Gastroesophageal sphincter (tissue), 4 donors: ENCODE data around the gene POMGNT2. TPM values are rescaled to one million over a fixed set of nuclear protein-coding genes. Genes with fewer than 3 reads are reported as not detected.

Source experiments
- ATAC-seq: fragments of 150-250 bp; one replicate; pipeline ENCODE4 v1.9.1; 2016; ENCODE audit warnings: mild to moderate bottlenecking, moderate library complexity
- H3K27ac ChIP-seq, 4 donors: fragments of 200-600 bp; sonication (generic) in 3 of 4; 1 replicate in 3 of 4; 2 replicates in 1 of 4; pipeline ENCODE4 v1.5.1; 2016 to 2019
- H3K27me3 ChIP-seq: fragments of 200-600 bp; sonication (generic); one replicate; pipeline ENCODE4 v1.5.1; 2019
- H3K36me3 ChIP-seq, 2 donors: fragments of 200-600 bp; sonication (generic); one replicate each; pipeline ENCODE4 v1.5.1; 2019; ENCODE audit warnings: control low read depth in 1 of 2
- H3K4me1 ChIP-seq, 3 donors: fragments of 200-600 bp; sonication (generic); 1 replicate in 2 of 3; 2 replicates in 1 of 3; pipeline ENCODE4 v1.5.1; 2016 to 2019; ENCODE audit warnings: control low read depth in 2 of 3
- H3K4me3 ChIP-seq, 2 donors: fragments of 200-600 bp; sonication (generic); one replicate each; pipeline ENCODE4 v1.5.1; 2019; ENCODE audit warnings: mild to moderate bottlenecking in 1 of 2, moderate library complexity in 1 of 2
- H3K9me3 ChIP-seq, 3 donors: fragments of 200-600 bp; sonication (generic); one replicate each; pipeline ENCODE4 v1.5.1; 2017 to 2019; ENCODE audit warnings: control low read depth in 2 of 3
- CTCF ChIP-seq, 4 experiments: fragments of 200-600 bp in 2 of 4; fragments of 450-650 bp in 2 of 4; sonication (generic) in 1 of 4; IDR thresholded peaks; one replicate each; pipeline ENCODE4 v1.5.1; 2017 to 2019; ENCODE audit warnings: antibody characterized with exemption in 4 of 4, mild to moderate bottlenecking in 2 of 4, moderate library complexity in 2 of 4
- EP300 ChIP-seq: sonication (generic); formaldehyde crosslinking; IDR thresholded peaks from one replicate; pipeline ENCODE4 v1.6.1; 2017; ENCODE audit warnings: antibody characterized with exemption, mild to moderate bottlenecking
- POLR2A ChIP-seq, 2 donors: fragments of 450-650 bp; IDR thresholded peaks; one replicate each; pipeline ENCODE4 v1.6.1; 2017; ENCODE audit warnings: antibody characterized with exemption in 2 of 2, mild to moderate bottlenecking in 2 of 2, moderate library complexity in 1 of 2
- POLR2AphosphoS5 ChIP-seq: sonication (generic); formaldehyde crosslinking; IDR thresholded peaks from one replicate; pipeline ENCODE4 v1.6.1; 2017; ENCODE audit warnings: antibody characterized with exemption
- WGBS, 2 donors: methylation state at CpG; one replicate each; pipeline ENCODE4 v1.1.5; 2018; ENCODE audit warnings: low coverage in 1 of 2; 5-methylcytosine and 5-hydroxymethylcytosine counted together
- total RNA-seq, 4 donors: library from RNA; depleted of rRNA; stranded (reverse); fragments of >200 nt; gene quantifications; one replicate each; pipeline ENCODE4 v1.1.0, GENCODE V29; 2016

POMGNT2 gene
- total RNA-seq, 4 donors from 2014 or later, result 23.9 to 39.7 (median 34.9) TPM

- Histone ChIP-seq H3K27me3 (no peaks in the 10 kb centered on the region), H3K9me3 (peaks cover 0 to 11% (median 0%) of the 10 kb centered on the region in 3 donors), H3K4me1 (peaks cover 0 to 27% (median 0%) of the 10 kb centered on the region in 3 donors), H3K27ac (no peak overlapping the region), H3K36me3 (peaks cover 0 to 29% of the 10 kb centered on the region in 2 donors), H3K4me3 (no peak overlapping the region)
- TF ChIP-seq POLR2A (IDR thresholded peaks at IDR 0.05), result no peak
- TF ChIP-seq POLR2AphosphoS5, result no peak
- TF ChIP-seq CTCF (IDR thresholded peaks at IDR 0.05), result no peak
- TF ChIP-seq EP300, result no peak
- 64 to 91% methylated on average over 3 to 4 of the region's 8 CpGs for WGBS, 2 donors
- no peak for ATAC-seq
Observed at GRCh38 chr3:43061101-43061895, 44.6 kb downstream of the POMGNT2 start.

- no peak overlapping the region for H3K4me3 ChIP-seq
- no peak for ATAC-seq
- H3K27ac ChIP-seq, result no peak overlapping the region
- H3K36me3 ChIP-seq, result peaks cover 0 to 32% of the 10 kb centered on the region in 2 donors
- TF ChIP-seq CTCF (IDR thresholded peaks at IDR 0.05) (no peak), EP300 (no peak), POLR2A (IDR thresholded peaks at IDR 0.05) (no peak)
- H3K9me3 ChIP-seq, result peaks cover 0 to 11% (median 0%) of the 10 kb centered on the region in 3 donors
- 85 to 94% methylated on average over 1 of the region's 1 CpG for WGBS, 2 donors
- peaks cover 0 to 27% (median 0%) of the 10 kb centered on the region in 3 donors for H3K4me1 ChIP-seq
- no peaks in the 10 kb centered on the region for H3K27me3 ChIP-seq
Observed at GRCh38 chr3:43059456-43059855, 46.4 kb downstream of the POMGNT2 start.

- no peak for TF ChIP-seq POLR2A (IDR thresholded peaks at IDR 0.05)
- Histone ChIP-seq H3K4me3 (no peak overlapping the region), H3K27me3 (no peaks in the 10 kb centered on the region), H3K27ac (no peak overlapping the region), H3K36me3 (peaks cover 0 to 20% of the 10 kb centered on the region in 2 donors), H3K4me1 (peaks cover 0 to 16% (median 0%) of the 10 kb centered on the region in 3 donors), H3K9me3 (peaks cover 0 to 24% (median 0%) of the 10 kb centered on the region in 3 donors)
- ATAC-seq, result no peak
- 92 to 93% methylated on average over 6 of the region's 15 CpGs for WGBS, 2 donors
Observed at GRCh38 chr3:43055806-43056770, 49.8 kb downstream of the POMGNT2 start.

- WGBS, 2 donors, result 97% methylated on average over 5 of the region's 7 CpGs; no CpG with 5 or more reads in 1 of the 2 donors
- no peak for ATAC-seq
- H3K4me3 ChIP-seq, result no peak overlapping the region
- no peak for TF ChIP-seq CTCF (IDR thresholded peaks at IDR 0.05)
- no peak for TF ChIP-seq POLR2AphosphoS5
- TF ChIP-seq POLR2A (IDR thresholded peaks at IDR 0.05), result no peak
- H3K4me1 ChIP-seq, result peaks cover 0 to 14% (median 0%) of the 10 kb centered on the region in 3 donors
- no peak overlapping the region for H3K27ac ChIP-seq
- peaks cover 0 to 16% of the 10 kb centered on the region in 2 donors for H3K36me3 ChIP-seq
- no peaks in the 10 kb centered on the region for H3K27me3 ChIP-seq
- H3K9me3 ChIP-seq, result peaks cover 0 to 30% (median 0%) of the 10 kb centered on the region in 3 donors
Observed at GRCh38 chr3:43055393-43055792, 50.5 kb downstream of the POMGNT2 start.

GRCh38 chr3:43054754-43055153, 51.1 kb downstream of the POMGNT2 start:
- H3K9me3 ChIP-seq, result peaks cover 0 to 32% (median 0%) of the 10 kb centered on the region in 3 donors
- no peaks in the 10 kb centered on the region for H3K27me3 ChIP-seq
- TF ChIP-seq POLR2A (IDR thresholded peaks at IDR 0.05) (no peak), CTCF (IDR thresholded peaks at IDR 0.05) (no peak), EP300 (no peak), POLR2AphosphoS5 (no peak)
- no peak overlapping the region for H3K4me3 ChIP-seq
- peaks cover 0 to 10% of the 10 kb centered on the region in 2 donors for H3K36me3 ChIP-seq
- H3K27ac ChIP-seq, result no peak overlapping the region
- H3K4me1 ChIP-seq, result peaks cover 0 to 14% (median 0%) of the 10 kb centered on the region in 3 donors
- WGBS, 2 donors, result no CpG with 5 or more reads among the region's 5 CpGs
- no peak for ATAC-seq
